Mesenteric fat pad (tissue), 1 donor: ENCODE results near the gene TMEM132D. TPM values are rescaled to one million over a fixed set of nuclear protein-coding genes. Genes with fewer than 3 reads are reported as not detected.
"Not testable (repeated sequence)": the region's sequence is repeated elsewhere in the genome, so short reads cannot be mapped to it uniquely, and the experiment has no call there.

Experiments
- DNase-seq: peaks from one replicate; pipeline ENCODE4 v3.0.0-alpha.2; 2020; ENCODE audit warnings: low spot score
- total RNA-seq: library from RNA; stranded (reverse); fragmentation: NEBNext Ultra II Directional; extraction: Animal tissue kit (Norgen Biotek cat#: 25700); gene quantifications from one replicate; pipeline ENCODE4 v1.2.1, GENCODE V29; 2021
- donor health status: DM: yes; HTN: yes; CAD: no.

Gene TMEM132D
- total RNA-seq, 1 donor from 2014 or later, result not detected

- no peak for DNase-seq
Measured at GRCh38 chr12:129195081-129195480, 708.7 kb downstream of the TMEM132D start.

GRCh38 chr12:129193263-129193871 lies 710.5 kb downstream of the TMEM132D start:
- DNase-seq, result no peak

GRCh38 chr12:129190827-129191226 lies 713.0 kb downstream of the TMEM132D start:
- DNase-seq, result no peak

DNA sequence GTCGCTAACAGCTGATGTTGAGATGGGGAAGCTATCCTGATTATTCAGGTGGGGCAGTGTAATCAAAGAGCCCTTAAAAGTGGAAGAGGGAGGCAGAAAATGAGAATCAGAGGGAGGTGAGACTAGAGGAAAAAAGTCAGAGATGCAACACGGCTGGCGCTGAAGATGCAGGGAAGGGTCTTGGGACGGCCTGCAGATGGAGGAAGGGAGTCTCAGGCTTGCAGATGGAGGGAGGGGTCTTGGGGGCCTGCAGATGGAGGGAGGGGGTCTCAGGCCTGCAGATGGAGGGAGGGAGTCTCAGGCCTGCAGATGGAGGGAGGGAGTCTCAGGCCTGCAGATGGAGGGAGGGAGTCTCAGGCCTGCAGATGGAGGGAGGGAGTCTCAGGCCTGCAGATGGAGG lies 713.9 kb downstream of the TMEM132D start:
- not testable (repeated sequence) for DNase-seq

DNA sequence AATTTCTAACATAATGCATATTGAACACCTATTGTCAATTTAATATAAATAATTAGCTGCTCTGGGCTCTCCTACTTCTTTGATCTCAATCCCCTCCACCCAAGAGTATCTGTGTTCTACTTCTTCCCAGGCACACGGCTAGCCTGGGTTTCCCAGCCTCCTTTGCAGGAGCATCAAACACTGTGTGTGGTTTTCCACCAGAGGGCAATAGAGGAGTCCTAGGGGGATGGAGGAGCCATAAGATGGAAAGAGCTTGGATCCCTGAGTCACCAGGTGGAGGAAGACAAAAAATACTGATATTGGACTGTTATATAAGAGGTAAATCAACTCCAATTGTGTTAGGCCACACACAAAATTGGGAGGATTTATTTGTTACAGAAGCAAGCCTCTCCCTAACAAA lies 716.9 kb downstream of the TMEM132D start:
- DNase-seq, result no peak

GRCh38 chr12:129185855-129186254 lies 718.0 kb downstream of the TMEM132D start:
- no peak for DNase-seq

GRCh38 chr12:129184127-129184928 lies 719.5 kb downstream of the TMEM132D start:
- DNase-seq, result no peak

DNA sequence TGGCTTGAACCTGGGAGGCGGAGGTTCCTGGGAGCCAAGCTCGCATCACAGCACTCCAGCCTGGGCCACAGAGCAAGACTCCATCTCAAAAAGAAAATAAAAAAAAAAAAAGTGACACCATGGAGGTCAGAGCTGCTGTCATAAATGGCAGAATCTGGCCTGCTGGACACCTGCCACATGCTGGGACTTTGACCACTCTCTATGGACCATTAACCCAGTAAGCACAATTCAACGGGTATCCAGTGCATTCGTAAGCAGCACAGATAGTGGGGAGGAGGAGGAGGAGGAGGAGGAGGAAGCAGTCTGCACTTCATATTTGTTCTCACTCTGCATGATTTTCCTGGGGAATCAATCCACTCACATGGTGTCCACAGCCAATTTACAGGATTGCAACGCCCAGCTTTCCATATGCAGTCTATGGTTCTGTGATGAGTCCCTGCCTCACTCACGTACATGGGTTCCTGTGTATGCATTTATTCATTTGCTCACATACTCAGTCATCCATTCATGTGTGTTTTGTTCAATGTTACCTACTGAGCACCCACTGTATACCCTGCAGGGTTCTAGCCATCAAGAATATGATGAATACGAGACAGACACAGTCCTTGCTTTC lies 723.8 kb downstream of the TMEM132D start:
- DNase-seq, result no peak

- DNase-seq, result no peak
Measured at GRCh38 chr12:129169928-129170327, 733.9 kb downstream of the TMEM132D start.

GRCh38 chr12:129163861-129164260 lies 740.0 kb downstream of the TMEM132D start:
- no peak for DNase-seq

DNA sequence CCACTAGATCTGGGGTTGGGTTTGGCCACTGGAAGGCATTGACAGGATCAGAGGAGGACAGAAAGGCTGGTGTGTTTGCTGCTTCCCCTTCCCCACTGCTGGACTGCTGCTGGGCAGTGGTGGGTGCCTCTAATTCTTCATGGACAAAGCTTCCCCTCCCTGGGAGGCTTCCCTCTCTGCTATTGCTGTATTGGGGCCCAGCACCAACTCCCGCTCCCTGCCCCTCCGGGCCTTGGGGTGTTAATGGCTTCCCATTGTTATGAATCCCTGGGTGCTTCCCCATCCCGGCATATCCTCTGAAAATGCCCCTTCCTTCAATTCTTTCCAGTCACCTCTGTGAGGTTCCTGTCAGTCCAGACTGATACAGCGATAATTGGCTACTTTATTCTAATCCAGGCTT lies 740.4 kb downstream of the TMEM132D start:
- DNase-seq, result no peak

DNA sequence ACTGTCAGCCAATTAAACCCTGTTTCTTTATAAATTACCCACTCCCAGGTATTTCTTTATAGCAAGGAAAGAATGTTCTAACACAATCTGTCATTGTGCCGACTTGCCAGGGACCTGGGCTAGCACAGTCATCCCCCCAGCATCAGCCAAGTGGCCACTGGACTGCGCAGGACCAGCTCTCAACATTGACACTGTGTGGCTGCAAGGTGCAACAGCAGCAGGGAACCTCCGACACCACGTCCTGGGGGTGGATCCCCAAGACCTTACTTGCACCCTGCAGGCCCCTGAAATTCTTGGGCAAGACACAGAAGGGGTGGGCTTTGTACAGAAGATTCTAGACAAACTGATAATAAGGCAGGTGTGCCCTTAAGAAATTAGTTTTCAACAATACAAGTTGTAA lies 741.0 kb downstream of the TMEM132D start:
- no peak for DNase-seq

DNA sequence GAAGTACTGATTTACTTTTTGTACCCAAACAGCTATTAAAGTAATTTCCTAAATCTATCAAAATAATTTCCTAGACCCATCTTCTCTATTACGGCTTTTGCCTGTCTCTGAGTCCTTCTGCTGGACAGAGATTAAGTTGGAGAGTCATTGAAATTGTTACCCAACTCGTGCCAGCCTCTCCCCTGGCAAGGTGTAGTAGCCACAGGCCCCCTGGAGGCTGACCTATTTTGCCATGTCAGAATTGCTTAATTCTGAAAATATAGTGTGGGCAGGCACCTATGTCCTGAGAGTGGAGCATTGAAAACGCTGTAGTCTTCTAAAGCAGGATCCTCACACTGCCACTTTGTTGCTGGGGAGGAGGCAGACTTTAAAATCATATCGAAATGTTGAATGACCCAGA lies 742.3 kb downstream of the TMEM132D start:
- DNase-seq, result no peak

- DNase-seq, result no peak
Measured at GRCh38 chr12:129160282-129160681, 743.5 kb downstream of the TMEM132D start.

DNA sequence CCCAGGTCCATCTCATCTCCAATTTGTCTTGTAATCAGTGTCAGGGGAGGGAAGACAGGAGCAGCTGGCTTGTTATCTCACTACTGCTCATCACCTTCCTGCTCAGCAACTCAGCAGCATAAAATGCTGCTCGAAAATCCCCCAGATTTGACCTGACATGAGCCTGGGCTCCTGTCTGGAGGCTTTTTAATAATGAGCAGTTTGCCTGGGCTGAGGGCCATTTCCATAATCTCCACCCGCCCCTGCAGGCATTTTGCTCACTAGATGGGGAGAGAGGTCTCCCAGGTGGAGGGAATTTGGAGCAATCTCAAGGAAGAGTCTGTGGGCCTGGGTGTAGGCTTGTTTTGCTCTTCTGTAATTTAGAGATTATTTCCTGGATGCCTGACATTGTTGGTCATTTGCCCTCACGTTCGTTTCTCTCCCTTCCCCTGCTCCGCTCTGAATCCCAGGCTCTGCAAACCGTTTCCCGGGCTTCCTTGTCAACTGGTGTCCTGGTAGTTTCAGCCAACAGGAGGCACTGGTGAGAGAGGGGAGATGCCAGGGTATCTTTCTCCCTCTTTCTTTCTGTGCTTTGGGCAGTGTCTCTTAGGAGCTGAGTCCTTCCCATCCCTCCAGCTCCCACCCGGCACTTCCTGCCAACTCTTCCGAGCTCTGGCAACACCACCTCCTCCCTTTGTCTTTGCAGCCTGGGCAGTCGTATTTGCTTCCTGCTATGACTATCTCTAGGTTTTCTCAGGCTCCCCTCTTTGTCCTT lies 751.3 kb downstream of the TMEM132D start:
- no peak for DNase-seq

DNA sequence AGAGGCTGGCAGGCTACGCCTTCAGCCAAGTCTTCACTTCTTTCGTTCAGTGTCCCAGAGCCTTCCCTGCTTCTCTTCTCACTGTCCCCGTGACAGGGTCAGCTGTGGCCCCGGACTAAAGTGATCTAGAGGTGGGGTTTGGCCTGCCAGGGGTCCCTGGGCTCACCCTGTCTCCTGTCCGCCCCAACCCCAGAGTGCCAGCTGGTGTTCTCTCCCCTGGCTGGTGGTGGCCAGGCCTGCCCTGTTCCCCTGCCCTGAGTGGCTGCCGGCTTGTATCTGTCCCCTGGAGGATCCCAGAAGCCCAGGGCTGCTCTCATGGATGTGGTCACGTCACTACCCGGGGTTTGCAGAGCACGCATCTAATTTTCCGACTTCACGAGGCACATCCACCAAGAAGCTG lies 753.1 kb downstream of the TMEM132D start:
- no peak for DNase-seq

DNA sequence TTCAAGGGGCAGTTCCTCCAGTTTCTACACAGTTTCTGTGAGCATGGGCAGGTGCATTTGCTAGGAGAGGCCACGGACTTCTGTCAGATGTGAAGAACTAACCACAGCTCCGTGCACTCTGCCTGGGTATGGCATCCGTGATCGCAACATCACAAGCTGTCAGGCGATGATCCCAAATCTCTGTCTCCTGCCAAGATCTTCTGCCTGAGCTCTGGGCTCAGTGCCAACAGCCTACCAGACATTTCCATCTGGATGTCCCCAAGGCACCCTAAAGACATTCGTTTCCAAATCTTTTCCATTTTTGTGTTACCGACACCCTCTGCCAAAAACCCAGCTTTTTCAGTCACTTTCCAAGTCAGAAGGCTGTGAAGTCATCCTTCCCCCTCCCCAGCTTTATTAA lies 758.4 kb downstream of the TMEM132D start:
- DNase-seq, result no peak

DNA sequence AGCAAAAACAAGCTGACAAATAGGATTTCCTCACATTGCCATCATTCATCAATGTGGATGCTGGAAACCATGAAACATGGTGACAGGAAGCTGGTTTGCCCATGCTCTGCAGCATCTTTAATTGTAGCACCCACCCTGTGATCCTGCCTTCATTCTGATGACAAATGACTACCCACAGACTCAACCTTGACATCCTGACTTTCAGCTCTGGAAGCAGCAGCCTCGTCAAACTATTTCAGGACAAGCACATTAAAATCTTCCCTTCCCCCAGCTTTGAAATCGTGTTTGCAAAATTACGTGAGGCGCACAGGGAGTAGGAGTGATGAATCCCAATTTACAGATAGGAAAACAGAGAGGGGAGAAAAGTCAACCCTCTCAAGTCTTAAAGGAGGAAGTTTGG lies 765.0 kb downstream of the TMEM132D start:
- no peak for DNase-seq

DNA sequence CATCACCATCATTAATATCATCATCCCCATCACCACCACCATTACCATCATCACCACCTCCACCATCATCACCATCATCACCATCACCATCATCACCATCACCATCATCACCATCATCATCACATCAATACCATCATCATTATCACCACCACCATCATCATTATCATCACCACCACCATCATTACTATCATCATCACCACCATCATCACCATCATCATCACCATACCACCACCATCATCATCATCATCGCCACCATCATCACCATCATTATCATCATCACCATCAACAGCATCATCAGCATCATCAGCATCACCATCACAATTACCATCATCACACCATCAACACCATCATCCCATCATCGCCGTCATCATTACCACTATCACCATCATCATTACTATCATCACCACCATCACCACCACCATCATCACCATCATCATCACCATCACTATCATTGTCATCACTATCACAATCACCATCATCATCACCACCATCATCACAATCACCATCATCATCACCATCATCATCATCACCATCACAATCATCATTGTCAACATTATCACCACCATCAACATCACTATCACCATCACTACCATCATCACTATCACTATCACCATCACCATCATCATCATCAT lies 767.0 kb downstream of the TMEM132D start:
- no peak for DNase-seq

DNA sequence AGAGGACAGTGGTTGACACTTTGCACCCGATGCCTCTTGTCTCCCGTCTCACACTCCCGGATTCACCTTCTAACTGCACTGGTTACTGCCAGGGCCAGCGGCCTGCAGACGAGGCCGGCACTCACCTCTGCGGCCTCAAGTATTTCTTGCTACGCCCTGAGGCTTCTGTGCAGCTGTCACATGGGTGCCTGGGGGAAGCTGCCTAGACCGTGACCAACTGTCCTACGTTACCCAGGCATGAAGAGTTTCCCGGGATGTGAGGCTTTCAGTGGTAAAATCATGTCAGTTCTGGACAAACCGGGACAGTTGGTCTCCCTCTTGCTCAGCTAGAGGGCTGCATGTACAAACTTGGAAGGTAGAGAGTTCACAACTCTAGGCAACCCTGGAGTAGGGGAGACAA lies 776.1 kb downstream of the TMEM132D start:
- DNase-seq, result no peak

DNA sequence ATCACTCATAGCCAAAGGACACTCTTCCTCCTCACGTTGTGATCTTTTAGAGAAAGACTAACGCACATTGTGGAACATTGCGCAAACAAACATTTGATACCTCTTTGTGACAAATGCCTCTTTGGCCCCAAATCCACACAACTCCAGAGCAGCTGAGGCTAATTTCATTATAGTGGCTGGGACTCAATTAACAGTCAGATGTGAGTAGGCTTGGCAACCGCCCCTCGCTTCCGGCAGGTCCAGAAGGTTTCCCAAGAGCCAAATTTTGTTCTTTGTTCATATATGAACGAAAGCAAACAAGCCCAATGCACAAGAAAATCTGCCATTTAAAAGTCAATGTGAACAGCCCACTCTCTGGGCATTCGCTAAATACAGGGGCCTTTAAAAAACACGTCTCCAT lies 776.6 kb downstream of the TMEM132D start:
- no peak for DNase-seq
